ENCODE results near the gene GPR61. TPM values are rescaled to one million over a fixed set of nuclear protein-coding genes. Genes with fewer than 3 reads are reported as not detected.

The GPR61 gene
- polyA plus RNA-seq, 2 donors: 0.06 TPM; not detected in 1

DNA sequence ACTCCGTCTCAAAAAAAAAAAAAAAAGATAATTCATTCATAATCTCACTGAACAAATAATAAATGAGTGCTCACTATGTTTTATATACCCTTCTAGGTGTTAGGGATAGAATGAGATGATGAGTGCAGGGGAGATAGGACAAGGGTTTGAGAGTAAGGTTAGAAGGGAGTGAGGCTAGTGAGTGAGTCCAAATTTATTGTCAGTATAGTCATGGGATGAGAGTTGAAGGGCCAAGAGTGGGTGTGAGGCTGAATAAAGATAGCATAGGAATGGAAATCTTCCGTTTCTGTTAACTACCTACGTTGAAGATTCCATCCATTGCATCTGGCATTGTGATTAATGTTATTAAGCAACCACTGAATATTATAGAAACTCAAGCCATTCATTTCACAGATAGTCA lies 25.6 kb downstream of the GPR61 start:
- WGBS, 2 donors: 95 to 97% methylated on average over 3 of the region's 3 CpGs
- no peak overlapping the region for H3K27ac ChIP-seq (ENCODE audit: low read depth in 2 of 2, low read length in 1 of 2)
- no peaks in the 10 kb centered on the region for H3K27me3 ChIP-seq (ENCODE audit: control insufficient read depth in 1 of 2, insufficient read depth in 2 of 2, low read length in 2 of 2)
- H3K9me3 ChIP-seq (ENCODE audit: control insufficient read depth in 2 of 2, insufficient read depth in 1 of 2, low read depth in 1 of 2, low read length in 1 of 2): no peaks in the 10 kb centered on the region
- H3K4me3 ChIP-seq (ENCODE audit: low read depth in 1 of 2, low read length in 2 of 2): no peak overlapping the region
- H3K36me3 ChIP-seq (ENCODE audit: control insufficient read depth in 2 of 2, insufficient read depth in 2 of 2, low read length in 1 of 2): no peaks in the 10 kb centered on the region
- H3K4me1 ChIP-seq (ENCODE audit: control insufficient read depth in 2 of 2, insufficient read depth in 2 of 2, low read length in 1 of 2): no peaks in the 10 kb centered on the region

- Histone ChIP-seq H3K27ac (ENCODE audit: low read depth in 2 of 2, low read length in 1 of 2) (no peak overlapping the region), H3K9me3 (ENCODE audit: control insufficient read depth in 2 of 2, insufficient read depth in 1 of 2, low read depth in 1 of 2, low read length in 1 of 2) (no peaks in the 10 kb centered on the region), H3K27me3 (ENCODE audit: control insufficient read depth in 1 of 2, insufficient read depth in 2 of 2, low read length in 2 of 2) (no peaks in the 10 kb centered on the region), H3K4me3 (ENCODE audit: low read depth in 1 of 2, low read length in 2 of 2) (no peak overlapping the region), H3K36me3 (ENCODE audit: control insufficient read depth in 2 of 2, insufficient read depth in 2 of 2, low read length in 1 of 2) (no peaks in the 10 kb centered on the region), H3K4me1 (ENCODE audit: control insufficient read depth in 2 of 2, insufficient read depth in 2 of 2, low read length in 1 of 2) (no peaks in the 10 kb centered on the region)
- 73% methylated on average over 1 of the region's 1 CpG for WGBS, 2 donors
Observed at GRCh38 chr1:109566982-109567381, 27.3 kb downstream of the GPR61 start.

GRCh38 chr1:109567877-109568672 lies 28.4 kb downstream of the GPR61 start:
- H3K4me3 ChIP-seq (ENCODE audit: low read depth in 1 of 2, low read length in 2 of 2): no peak overlapping the region
- 77 to 98% methylated on average over 4 of the region's 4 CpGs for WGBS, 2 donors
- H3K36me3 ChIP-seq (ENCODE audit: control insufficient read depth in 2 of 2, insufficient read depth in 2 of 2, low read length in 1 of 2): no peaks in the 10 kb centered on the region
- H3K27me3 ChIP-seq (ENCODE audit: control insufficient read depth in 1 of 2, insufficient read depth in 2 of 2, low read length in 2 of 2): no peaks in the 10 kb centered on the region
- H3K9me3 ChIP-seq (ENCODE audit: control insufficient read depth in 2 of 2, insufficient read depth in 1 of 2, low read depth in 1 of 2, low read length in 1 of 2): no peaks in the 10 kb centered on the region
- no peak overlapping the region for H3K27ac ChIP-seq (ENCODE audit: low read depth in 2 of 2, low read length in 1 of 2)
- no peaks in the 10 kb centered on the region for H3K4me1 ChIP-seq (ENCODE audit: control insufficient read depth in 2 of 2, insufficient read depth in 2 of 2, low read length in 1 of 2)

DNA sequence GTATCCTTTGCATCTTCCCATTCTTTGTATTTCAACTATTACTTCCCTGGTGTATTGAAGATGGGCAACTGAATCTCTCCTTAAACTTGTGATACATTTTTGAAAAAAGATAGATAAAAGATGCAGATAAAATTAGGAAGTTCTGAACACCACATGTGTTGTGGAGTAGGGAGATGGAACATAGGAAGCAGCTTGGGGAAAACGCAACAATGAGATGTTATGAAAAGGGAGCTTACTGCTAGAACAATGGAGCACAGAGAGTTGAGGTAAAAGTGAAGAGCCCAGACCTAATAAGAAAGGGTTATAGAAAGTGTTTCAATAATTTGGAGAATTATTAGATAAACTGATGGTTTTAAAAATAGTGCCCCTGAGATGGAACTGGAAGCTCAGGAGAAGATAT lies 29.7 kb downstream of the GPR61 start:
- H3K4me3 ChIP-seq (ENCODE audit: low read depth in 1 of 2, low read length in 2 of 2): no peak overlapping the region
- no peaks in the 10 kb centered on the region for H3K27me3 ChIP-seq (ENCODE audit: control insufficient read depth in 1 of 2, insufficient read depth in 2 of 2, low read length in 2 of 2)
- WGBS, 2 donors: 66 to 84% methylated on average over 1 of the region's 1 CpG
- no peaks in the 10 kb centered on the region for H3K4me1 ChIP-seq (ENCODE audit: control insufficient read depth in 2 of 2, insufficient read depth in 2 of 2, low read length in 1 of 2)
- H3K36me3 ChIP-seq (ENCODE audit: control insufficient read depth in 2 of 2, insufficient read depth in 2 of 2, low read length in 1 of 2): no peaks in the 10 kb centered on the region
- no peaks in the 10 kb centered on the region for H3K9me3 ChIP-seq (ENCODE audit: control insufficient read depth in 2 of 2, insufficient read depth in 1 of 2, low read depth in 1 of 2, low read length in 1 of 2)
- H3K27ac ChIP-seq (ENCODE audit: low read depth in 2 of 2, low read length in 1 of 2): no peak overlapping the region

DNA sequence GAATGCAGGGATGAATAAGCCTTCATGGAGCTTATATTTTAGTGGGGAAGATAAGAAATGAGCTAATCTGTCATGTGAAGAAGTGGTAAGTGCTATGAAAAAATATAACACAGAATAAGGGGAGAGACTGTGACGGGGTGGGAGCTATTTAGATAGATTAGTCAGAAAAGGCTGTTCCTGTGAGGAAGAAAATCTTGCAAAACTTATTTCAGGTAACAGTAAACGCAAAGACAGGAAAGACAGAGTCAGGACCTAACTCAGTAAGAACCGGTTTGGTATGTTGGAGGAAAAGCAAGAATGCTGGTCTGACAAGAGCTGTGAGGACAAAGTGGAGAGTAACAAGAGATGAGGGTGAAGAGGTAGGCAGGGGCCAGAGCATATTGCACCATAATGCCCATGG lies 30.7 kb downstream of the GPR61 start:
- 28 to 45% methylated on average over 3 of the region's 3 CpGs for WGBS, 2 donors
- no peaks in the 10 kb centered on the region for H3K4me1 ChIP-seq (ENCODE audit: control insufficient read depth in 2 of 2, insufficient read depth in 2 of 2, low read length in 1 of 2)
- H3K27ac ChIP-seq (ENCODE audit: low read depth in 2 of 2, low read length in 1 of 2): no peak overlapping the region
- no peaks in the 10 kb centered on the region for H3K9me3 ChIP-seq (ENCODE audit: control insufficient read depth in 2 of 2, insufficient read depth in 1 of 2, low read depth in 1 of 2, low read length in 1 of 2)
- H3K4me3 ChIP-seq (ENCODE audit: low read depth in 1 of 2, low read length in 2 of 2): no peak overlapping the region
- H3K36me3 ChIP-seq (ENCODE audit: control insufficient read depth in 2 of 2, insufficient read depth in 2 of 2, low read length in 1 of 2): no peaks in the 10 kb centered on the region
- H3K27me3 ChIP-seq (ENCODE audit: control insufficient read depth in 1 of 2, insufficient read depth in 2 of 2, low read length in 2 of 2): no peaks in the 10 kb centered on the region

DNA sequence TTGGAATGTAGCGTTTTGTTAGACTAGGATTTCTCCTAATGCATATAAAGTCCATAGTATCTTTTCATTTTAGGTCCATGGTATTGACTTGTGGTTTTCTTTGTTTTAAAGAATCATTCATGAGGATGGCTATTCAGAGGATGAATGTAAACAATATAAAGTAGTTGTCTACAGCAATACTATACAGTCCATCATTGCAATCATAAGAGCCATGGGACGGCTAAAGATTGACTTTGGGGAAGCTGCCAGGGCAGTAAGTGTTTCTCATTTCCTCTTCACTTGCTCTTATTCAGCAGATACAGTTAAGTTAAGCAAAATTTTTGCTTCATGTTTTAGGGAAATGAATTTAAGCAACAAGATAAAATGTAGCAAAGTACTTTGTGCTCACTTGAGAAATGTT lies 34.1 kb downstream of the GPR61 start:
- no peaks in the 10 kb centered on the region for H3K27me3 ChIP-seq (ENCODE audit: control insufficient read depth in 1 of 2, insufficient read depth in 2 of 2, low read length in 2 of 2)
- 72 to 74% methylated on average over 2 of the region's 2 CpGs for WGBS, 2 donors
- no peaks in the 10 kb centered on the region for H3K9me3 ChIP-seq (ENCODE audit: control insufficient read depth in 2 of 2, insufficient read depth in 1 of 2, low read depth in 1 of 2, low read length in 1 of 2)
- no peak overlapping the region for H3K4me3 ChIP-seq (ENCODE audit: low read depth in 1 of 2, low read length in 2 of 2)
- no peak overlapping the region for H3K27ac ChIP-seq (ENCODE audit: low read depth in 2 of 2, low read length in 1 of 2)
- H3K4me1 ChIP-seq (ENCODE audit: control insufficient read depth in 2 of 2, insufficient read depth in 2 of 2, low read length in 1 of 2): no peaks in the 10 kb centered on the region
- H3K36me3 ChIP-seq (ENCODE audit: control insufficient read depth in 2 of 2, insufficient read depth in 2 of 2, low read length in 1 of 2): no peaks in the 10 kb centered on the region

GRCh38 chr1:109578947-109579443 lies 39.3 kb downstream of the GPR61 start:
- WGBS, 2 donors: 72 to 73% methylated on average over 3 of the region's 3 CpGs
- H3K27ac ChIP-seq (ENCODE audit: low read depth in 2 of 2, low read length in 1 of 2): no peak overlapping the region
- no peaks in the 10 kb centered on the region for H3K4me1 ChIP-seq (ENCODE audit: control insufficient read depth in 2 of 2, insufficient read depth in 2 of 2, low read length in 1 of 2)
- H3K4me3 ChIP-seq (ENCODE audit: low read depth in 1 of 2, low read length in 2 of 2): no peak overlapping the region
- peaks cover 2 to 3% of the 10 kb centered on the region in 2 donors for H3K36me3 ChIP-seq (ENCODE audit: control insufficient read depth in 2 of 2, insufficient read depth in 2 of 2, low read length in 1 of 2)
- no peaks in the 10 kb centered on the region for H3K9me3 ChIP-seq (ENCODE audit: control insufficient read depth in 2 of 2, insufficient read depth in 1 of 2, low read depth in 1 of 2, low read length in 1 of 2)
- H3K27me3 ChIP-seq (ENCODE audit: control insufficient read depth in 1 of 2, insufficient read depth in 2 of 2, low read length in 2 of 2): no peaks in the 10 kb centered on the region

DNA sequence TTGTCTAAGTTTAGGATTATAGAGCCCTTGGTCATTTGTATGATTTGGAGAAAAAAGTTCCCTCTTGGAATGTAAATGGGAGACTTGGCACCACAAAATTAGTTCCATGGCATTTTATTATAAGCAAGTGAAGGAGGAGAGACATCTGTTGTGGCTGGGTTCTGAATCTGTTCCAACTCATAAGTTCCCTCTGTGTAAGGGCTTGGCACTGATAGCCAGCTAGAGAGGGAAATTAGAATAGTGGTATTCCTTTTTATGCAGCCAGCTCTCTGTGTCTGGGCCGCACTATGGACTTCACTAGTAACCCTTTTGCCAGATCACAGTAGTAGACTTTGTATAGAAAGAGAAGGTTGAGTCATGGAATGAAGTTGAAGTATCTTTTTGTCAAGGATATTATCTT lies 39.8 kb downstream of the GPR61 start:
- Histone ChIP-seq H3K27ac (ENCODE audit: low read depth in 2 of 2, low read length in 1 of 2) (no peak overlapping the region), H3K9me3 (ENCODE audit: control insufficient read depth in 2 of 2, insufficient read depth in 1 of 2, low read depth in 1 of 2, low read length in 1 of 2) (no peaks in the 10 kb centered on the region), H3K4me3 (ENCODE audit: low read depth in 1 of 2, low read length in 2 of 2) (no peak overlapping the region), H3K36me3 (ENCODE audit: control insufficient read depth in 2 of 2, insufficient read depth in 2 of 2, low read length in 1 of 2) (peaks cover 2 to 3% of the 10 kb centered on the region in 2 donors), H3K27me3 (ENCODE audit: control insufficient read depth in 1 of 2, insufficient read depth in 2 of 2, low read length in 2 of 2) (no peaks in the 10 kb centered on the region), H3K4me1 (ENCODE audit: control insufficient read depth in 2 of 2, insufficient read depth in 2 of 2, low read length in 1 of 2) (no peaks in the 10 kb centered on the region)
- WGBS, 2 donors: 67 to 74% methylated on average over 1 of the region's 1 CpG

GRCh38 chr1:109582021-109582420 lies 42.3 kb downstream of the GPR61 start:
- 92 to 94% methylated on average over 2 of the region's 2 CpGs for WGBS, 2 donors
- Histone ChIP-seq H3K27ac (ENCODE audit: low read depth in 2 of 2, low read length in 1 of 2) (no peak overlapping the region), H3K4me1 (ENCODE audit: control insufficient read depth in 2 of 2, insufficient read depth in 2 of 2, low read length in 1 of 2) (no peaks in the 10 kb centered on the region), H3K27me3 (ENCODE audit: control insufficient read depth in 1 of 2, insufficient read depth in 2 of 2, low read length in 2 of 2) (no peaks in the 10 kb centered on the region), H3K9me3 (ENCODE audit: control insufficient read depth in 2 of 2, insufficient read depth in 1 of 2, low read depth in 1 of 2, low read length in 1 of 2) (no peaks in the 10 kb centered on the region), H3K4me3 (ENCODE audit: low read depth in 1 of 2, low read length in 2 of 2) (no peak overlapping the region), H3K36me3 (ENCODE audit: control insufficient read depth in 2 of 2, insufficient read depth in 2 of 2, low read length in 1 of 2) (peaks cover 3 to 4% of the 10 kb centered on the region in 2 donors)

GRCh38 chr1:109584766-109585165 lies 45.1 kb downstream of the GPR61 start:
- WGBS, 2 donors: 70 to 84% methylated on average over 1 of the region's 1 CpG
- Histone ChIP-seq H3K4me1 (ENCODE audit: control insufficient read depth in 2 of 2, insufficient read depth in 2 of 2, low read length in 1 of 2) (no peaks in the 10 kb centered on the region), H3K9me3 (ENCODE audit: control insufficient read depth in 2 of 2, insufficient read depth in 1 of 2, low read depth in 1 of 2, low read length in 1 of 2) (no peaks in the 10 kb centered on the region), H3K27ac (ENCODE audit: low read depth in 2 of 2, low read length in 1 of 2) (no peak overlapping the region), H3K36me3 (ENCODE audit: control insufficient read depth in 2 of 2, insufficient read depth in 2 of 2, low read length in 1 of 2) (peaks cover 2 to 3% of the 10 kb centered on the region in 2 donors), H3K4me3 (ENCODE audit: low read depth in 1 of 2, low read length in 2 of 2) (no peak overlapping the region), H3K27me3 (ENCODE audit: control insufficient read depth in 1 of 2, insufficient read depth in 2 of 2, low read length in 2 of 2) (no peaks in the 10 kb centered on the region)

Measured in esophagus (tissue), 2 donors.